ENCODE results near the gene GRM2.
"Not testable (repeated sequence)": the region's sequence is repeated elsewhere in the genome, so short reads cannot be mapped to it uniquely, and the experiment has no call there.

The GRM2 gene

GRCh38 chr3:51729042-51729633 is 22.3 kb downstream of the GRM2 start:
- no peak for DNase-seq

GRCh38 chr3:51733859-51734571 is 27.1 kb downstream of the GRM2 start:
- DNase-seq, result no peak

- DNase-seq, result no peak
Observed at GRCh38 chr3:51734572-51734907, 27.7 kb downstream of the GRM2 start.

GRCh38 chr3:51735039-51735438 is 28.2 kb downstream of the GRM2 start:
- DNase-seq, result no peak

GRCh38 chr3:51735950-51736349 is 29.1 kb downstream of the GRM2 start:
- no peak for DNase-seq

- DNase-seq, result no peak
Observed at GRCh38 chr3:51739110-51739509, 32.2 kb downstream of the GRM2 start.

- not testable (repeated sequence) for DNase-seq
Observed at GRCh38 chr3:51742320-51742719, 35.5 kb downstream of the GRM2 start.

GRCh38 chr3:51742978-51743377 is 36.1 kb downstream of the GRM2 start:
- not testable (repeated sequence) for DNase-seq

- DNase-seq, result no peak
Observed at GRCh38 chr3:51747840-51748239, 41.0 kb downstream of the GRM2 start.

GRCh38 chr3:51748327-51748726 is 41.5 kb downstream of the GRM2 start:
- no peak for DNase-seq

- no peak for DNase-seq
Observed at GRCh38 chr3:51750878-51751277, 44.0 kb downstream of the GRM2 start.

- no peak for DNase-seq
Observed at GRCh38 chr3:51751287-51751686, 44.4 kb downstream of the GRM2 start.

GRCh38 chr3:51753763-51754750 is 47.2 kb downstream of the GRM2 start:
- not testable (repeated sequence) for DNase-seq

GRCh38 chr3:51759203-51759602 is 52.3 kb downstream of the GRM2 start:
- DNase-seq, result no peak

Data from fibroblast of upper back skin (primary cell).